K562 (cell line): ENCODE measurements around the gene HES5. TPM values are rescaled to one million over a fixed set of nuclear protein-coding genes. Genes with fewer than 3 reads are reported as not detected.

ENCODE experiments used
- CBX5 ChIP-seq: IDR thresholded peaks from 2 replicates; pipeline ENCODE4 v1.6.1; 2014; ENCODE audit warnings: low read depth, borderline replicate concordance
- DMBX1 ChIP-seq: fragments of 250-450 bp; sonication (Bioruptor Pico); IDR thresholded peaks from 2 replicates; pipeline ENCODE4 v1.8.0; 2022; ENCODE audit warnings: inconsistent platforms, mild to moderate bottlenecking, moderate library complexity, borderline replicate concordance
- GABPA ChIP-seq: fragments of 200-800 bp; sonication (Bioruptor generic); conservative IDR thresholded peaks from 2 replicates; pipeline ENCODE4 v1.6.1; 2016; ENCODE audit warnings: low read depth, missing genetic modification characterization, missing compliant biosample characterization
- NCOA1 ChIP-seq: fragments of 450-650 bp; IDR thresholded peaks from 2 replicates; pipeline ENCODE4 v1.6.1; 2016; ENCODE audit warnings: low read depth
- NFE2 ChIP-seq: IDR thresholded peaks from 2 replicates; pipeline ENCODE4 v1.6.1; 2014; ENCODE audit warnings: antibody characterized with exemption, low read depth
- NRF1 ChIP-seq, 2 experiments: fragments of 450-650 bp; IDR thresholded peaks in 1 of 2; conservative IDR thresholded peaks in 1 of 2; 2 replicates each; pipeline ENCODE4 v1.6.1; 2014; ENCODE audit warnings: mild to moderate bottlenecking in 2 of 2
- POLR2AphosphoS5 ChIP-seq: IDR thresholded peaks from 2 replicates; pipeline ENCODE4 v1.6.1; 2011; ENCODE audit warnings: mild to moderate bottlenecking, low read depth, low read length, moderate library complexity; ENCODE audit not compliant: control insufficient read depth, insufficient read depth
- PURB ChIP-seq: sonication (generic); formaldehyde crosslinking; IDR thresholded peaks from 2 replicates; pipeline ENCODE4 v1.9.0; 2021; ENCODE audit warnings: low read depth, mild to moderate bottlenecking, missing genetic modification reagents
- RBFOX2 ChIP-seq: fragments of 200-400 bp; formaldehyde crosslinking; IDR thresholded peaks from 2 replicates; pipeline ENCODE4 v1.6.1; 2017; ENCODE audit warnings: low read depth, mild to moderate bottlenecking, low read length, moderate library complexity
- RBM15 ChIP-seq: fragments of 200-400 bp; formaldehyde crosslinking; IDR thresholded peaks from 2 replicates; pipeline ENCODE4 v1.6.1; 2018; ENCODE audit warnings: mild to moderate bottlenecking, low read length, moderate library complexity; ENCODE audit not compliant: insufficient read depth
- TSC22D4 ChIP-seq: fragments of 450-650 bp; IDR thresholded peaks from 2 replicates; pipeline ENCODE4 v1.6.1; 2016; ENCODE audit warnings: missing genetic modification characterization, missing biosample characterization, control low read depth
- WHSC1 ChIP-seq: IDR thresholded peaks from one replicate; pipeline ENCODE4 v1.6.1; 2012; ENCODE audit warnings: low read length, control low read depth, inconsistent platforms
- ZBTB17 ChIP-seq: fragments of 450-650 bp; formaldehyde crosslinking; IDR thresholded peaks from 2 replicates; pipeline ENCODE4 v1.4.0; 2020; ENCODE audit warnings: mild to moderate bottlenecking
- ZNF583 ChIP-seq: fragments of 250-450 bp; sonication (Bioruptor Pico); IDR thresholded peaks from 2 replicates; pipeline ENCODE4 v1.4.0; 2020
- polyA plus RNA-seq, 8 experiments: library from polyadenylated mRNA; depleted of rRNA in 4 of 8; stranded (reverse) in 5 of 8; unstranded in 3 of 8; fragments of >200 nt; fragmentation: Nextera tagmentation in 2 of 8; fragmentation: Illumina TruSeq in 1 of 8; extraction: Ambion mirVana in 2 of 8; extraction: Trizol in 1 of 8; gene quantifications; 2 replicates each; pipeline versions ENCODE4 v1.2.1 to v1.2.3, GENCODE V29; 2011 to 2014; ENCODE audit warnings: inconsistent platforms in 1 of 8, missing spikeins in 1 of 8
- total RNA-seq, 7 experiments: library from RNA; depleted of rRNA in 6 of 7; stranded (reverse); fragments of >200 nt in 6 of 7; fragmentation: Illumina TruSeq in 2 of 7; extraction: Trizol in 2 of 7; gene quantifications; 2 replicates each; pipeline versions ENCODE4 v1.2.1 to v1.2.3, GENCODE V29; 2011 to 2021; ENCODE audit warnings: low replicate concordance in 1 of 7
- TF ChIP-seq, protein P1 (sequence below): fragments of 450-650 bp; formaldehyde crosslinking; IDR thresholded peaks from 2 replicates; pipeline ENCODE4 v1.4.0; 2020; ENCODE audit warnings: mild to moderate bottlenecking, moderate library complexity
- TF ChIP-seq, protein P2 (sequence below): fragments of 450-650 bp; IDR thresholded peaks from 2 replicates; pipeline ENCODE4 v1.6.1; 2018; ENCODE audit not compliant: partially characterized antibody
- TF ChIP-seq, protein P3 (sequence below): sonication (generic); formaldehyde crosslinking; IDR thresholded peaks from 2 replicates; pipeline ENCODE4 v1.8.1; 2022; ENCODE audit warnings: missing genetic modification reagents
- TF ChIP-seq, protein P4 (sequence below): sonication (generic); formaldehyde crosslinking; IDR thresholded peaks from 2 replicates; pipeline ENCODE4 v1.8.0; 2022; ENCODE audit warnings: mild to moderate bottlenecking, missing genetic modification reagents

Gene HES5
- total and polyA plus RNA-seq, 9 of the 15 experiments (the other 6 are each of a cell fraction or from before 2014, with no cell fraction given), result not detected

DNA sequence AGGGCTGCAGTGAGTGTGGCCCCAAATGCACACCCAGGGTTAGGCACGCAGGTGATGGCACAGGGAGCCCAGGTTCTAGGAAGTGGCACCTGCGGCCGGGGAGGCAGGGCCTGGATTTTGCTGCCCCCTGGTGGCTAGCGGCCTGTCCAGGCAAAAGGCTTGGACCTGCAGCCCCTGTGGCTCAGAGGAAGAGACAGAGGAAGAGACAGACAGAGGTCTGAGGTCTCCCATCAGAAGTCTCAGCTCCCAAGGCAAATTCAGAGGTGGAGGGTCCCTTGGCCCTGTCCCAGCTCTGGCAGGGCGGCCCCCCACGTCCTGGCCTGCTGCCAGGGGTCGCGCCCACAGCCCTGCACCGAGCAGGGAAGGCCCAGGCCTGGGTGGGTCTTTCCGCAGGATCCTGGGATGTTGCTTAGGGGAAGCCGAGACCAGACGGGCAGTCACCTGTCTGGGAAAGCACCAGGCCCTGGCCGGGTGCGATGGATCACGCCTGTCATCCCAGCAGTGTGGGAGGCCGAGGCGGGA lies 18.1 kb upstream of the HES5 start (continued):
- TF ChIP-seq, protein P1, sequence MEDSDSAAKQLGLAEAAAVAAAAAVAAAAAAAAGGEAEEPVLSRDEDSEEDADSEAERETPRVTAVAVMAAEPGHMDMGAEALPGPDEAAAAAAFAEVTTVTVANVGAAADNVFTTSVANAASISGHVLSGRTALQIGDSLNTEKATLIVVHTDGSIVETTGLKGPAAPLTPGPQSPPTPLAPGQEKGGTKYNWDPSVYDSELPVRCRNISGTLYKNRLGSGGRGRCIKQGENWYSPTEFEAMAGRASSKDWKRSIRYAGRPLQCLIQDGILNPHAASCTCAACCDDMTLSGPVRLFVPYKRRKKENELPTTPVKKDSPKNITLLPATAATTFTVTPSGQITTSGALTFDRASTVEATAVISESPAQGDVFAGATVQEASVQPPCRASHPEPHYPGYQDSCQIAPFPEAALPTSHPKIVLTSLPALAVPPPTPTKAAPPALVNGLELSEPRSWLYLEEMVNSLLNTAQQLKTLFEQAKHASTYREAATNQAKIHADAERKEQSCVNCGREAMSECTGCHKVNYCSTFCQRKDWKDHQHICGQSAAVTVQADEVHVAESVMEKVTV (CRISPR knock-in tag), result peak; percentile 78
- no peak for TF ChIP-seq GABPA (tag)
- TF ChIP-seq WHSC1, result no peak
- TF ChIP-seq, protein P2, sequence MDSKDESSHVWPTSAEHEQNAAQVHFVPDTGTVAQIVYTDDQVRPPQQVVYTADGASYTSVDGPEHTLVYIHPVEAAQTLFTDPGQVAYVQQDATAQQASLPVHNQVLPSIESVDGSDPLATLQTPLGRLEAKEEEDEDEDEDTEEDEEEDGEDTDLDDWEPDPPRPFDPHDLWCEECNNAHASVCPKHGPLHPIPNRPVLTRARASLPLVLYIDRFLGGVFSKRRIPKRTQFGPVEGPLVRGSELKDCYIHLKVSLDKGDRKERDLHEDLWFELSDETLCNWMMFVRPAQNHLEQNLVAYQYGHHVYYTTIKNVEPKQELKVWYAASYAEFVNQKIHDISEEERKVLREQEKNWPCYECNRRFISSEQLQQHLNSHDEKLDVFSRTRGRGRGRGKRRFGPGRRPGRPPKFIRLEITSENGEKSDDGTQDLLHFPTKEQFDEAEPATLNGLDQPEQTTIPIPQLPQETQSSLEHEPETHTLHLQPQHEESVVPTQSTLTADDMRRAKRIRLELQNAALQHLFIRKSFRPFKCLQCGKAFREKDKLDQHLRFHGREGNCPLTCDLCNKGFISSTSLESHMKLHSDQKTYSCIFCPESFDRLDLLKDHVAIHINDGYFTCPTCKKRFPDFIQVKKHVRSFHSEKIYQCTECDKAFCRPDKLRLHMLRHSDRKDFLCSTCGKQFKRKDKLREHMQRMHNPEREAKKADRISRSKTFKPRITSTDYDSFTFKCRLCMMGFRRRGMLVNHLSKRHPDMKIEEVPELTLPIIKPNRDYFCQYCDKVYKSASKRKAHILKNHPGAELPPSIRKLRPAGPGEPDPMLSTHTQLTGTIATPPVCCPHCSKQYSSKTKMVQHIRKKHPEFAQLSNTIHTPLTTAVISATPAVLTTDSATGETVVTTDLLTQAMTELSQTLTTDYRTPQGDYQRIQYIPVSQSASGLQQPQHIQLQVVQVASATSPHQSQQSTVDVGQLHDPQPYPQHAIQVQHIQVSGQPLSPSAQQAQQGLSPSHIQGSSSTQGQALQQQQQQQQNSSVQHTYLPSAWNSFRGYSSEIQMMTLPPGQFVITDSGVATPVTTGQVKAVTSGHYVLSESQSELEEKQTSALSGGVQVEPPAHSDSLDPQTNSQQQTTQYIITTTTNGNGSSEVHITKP, result no peak
- no peak; a peak in 1 of 4 replicates for TF ChIP-seq NRF1 (conservative IDR thresholded peaks at IDR 0.05 in 1 of 2, IDR thresholded peaks at IDR 0.05 in 1 of 2)
- no peak for TF ChIP-seq PURB (CRISPR knock-in tag)
- TF ChIP-seq DMBX1 (CRISPR knock-in tag), result 0 out of 2 replicates have a peak, but pooled peaks have one; percentile 57
- no peak for TF ChIP-seq TSC22D4 (tag)
- TF ChIP-seq ZNF583 (CRISPR knock-in tag), result no peak; the same call in 1 of the 2 replicates
- TF ChIP-seq, protein P3, sequence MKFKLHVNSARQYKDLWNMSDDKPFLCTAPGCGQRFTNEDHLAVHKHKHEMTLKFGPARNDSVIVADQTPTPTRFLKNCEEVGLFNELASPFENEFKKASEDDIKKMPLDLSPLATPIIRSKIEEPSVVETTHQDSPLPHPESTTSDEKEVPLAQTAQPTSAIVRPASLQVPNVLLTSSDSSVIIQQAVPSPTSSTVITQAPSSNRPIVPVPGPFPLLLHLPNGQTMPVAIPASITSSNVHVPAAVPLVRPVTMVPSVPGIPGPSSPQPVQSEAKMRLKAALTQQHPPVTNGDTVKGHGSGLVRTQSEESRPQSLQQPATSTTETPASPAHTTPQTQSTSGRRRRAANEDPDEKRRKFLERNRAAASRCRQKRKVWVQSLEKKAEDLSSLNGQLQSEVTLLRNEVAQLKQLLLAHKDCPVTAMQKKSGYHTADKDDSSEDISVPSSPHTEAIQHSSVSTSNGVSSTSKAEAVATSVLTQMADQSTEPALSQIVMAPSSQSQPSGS (CRISPR knock-in tag), result no peak
- TF ChIP-seq POLR2AphosphoS5, result no peak
- no peak; the same call in 1 of the 2 replicates for TF ChIP-seq ZBTB17 (CRISPR knock-in tag)
- TF ChIP-seq CBX5, result no peak
- no peak for TF ChIP-seq RBM15
- TF ChIP-seq, protein P4, sequence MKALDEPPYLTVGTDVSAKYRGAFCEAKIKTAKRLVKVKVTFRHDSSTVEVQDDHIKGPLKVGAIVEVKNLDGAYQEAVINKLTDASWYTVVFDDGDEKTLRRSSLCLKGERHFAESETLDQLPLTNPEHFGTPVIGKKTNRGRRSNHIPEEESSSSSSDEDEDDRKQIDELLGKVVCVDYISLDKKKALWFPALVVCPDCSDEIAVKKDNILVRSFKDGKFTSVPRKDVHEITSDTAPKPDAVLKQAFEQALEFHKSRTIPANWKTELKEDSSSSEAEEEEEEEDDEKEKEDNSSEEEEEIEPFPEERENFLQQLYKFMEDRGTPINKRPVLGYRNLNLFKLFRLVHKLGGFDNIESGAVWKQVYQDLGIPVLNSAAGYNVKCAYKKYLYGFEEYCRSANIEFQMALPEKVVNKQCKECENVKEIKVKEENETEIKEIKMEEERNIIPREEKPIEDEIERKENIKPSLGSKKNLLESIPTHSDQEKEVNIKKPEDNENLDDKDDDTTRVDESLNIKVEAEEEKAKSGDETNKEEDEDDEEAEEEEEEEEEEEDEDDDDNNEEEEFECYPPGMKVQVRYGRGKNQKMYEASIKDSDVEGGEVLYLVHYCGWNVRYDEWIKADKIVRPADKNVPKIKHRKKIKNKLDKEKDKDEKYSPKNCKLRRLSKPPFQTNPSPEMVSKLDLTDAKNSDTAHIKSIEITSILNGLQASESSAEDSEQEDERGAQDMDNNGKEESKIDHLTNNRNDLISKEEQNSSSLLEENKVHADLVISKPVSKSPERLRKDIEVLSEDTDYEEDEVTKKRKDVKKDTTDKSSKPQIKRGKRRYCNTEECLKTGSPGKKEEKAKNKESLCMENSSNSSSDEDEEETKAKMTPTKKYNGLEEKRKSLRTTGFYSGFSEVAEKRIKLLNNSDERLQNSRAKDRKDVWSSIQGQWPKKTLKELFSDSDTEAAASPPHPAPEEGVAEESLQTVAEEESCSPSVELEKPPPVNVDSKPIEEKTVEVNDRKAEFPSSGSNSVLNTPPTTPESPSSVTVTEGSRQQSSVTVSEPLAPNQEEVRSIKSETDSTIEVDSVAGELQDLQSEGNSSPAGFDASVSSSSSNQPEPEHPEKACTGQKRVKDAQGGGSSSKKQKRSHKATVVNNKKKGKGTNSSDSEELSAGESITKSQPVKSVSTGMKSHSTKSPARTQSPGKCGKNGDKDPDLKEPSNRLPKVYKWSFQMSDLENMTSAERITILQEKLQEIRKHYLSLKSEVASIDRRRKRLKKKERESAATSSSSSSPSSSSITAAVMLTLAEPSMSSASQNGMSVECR, result no peak
- 0 out of 2 replicates have a peak, but pooled peaks have one; percentile 1 for TF ChIP-seq RBFOX2
- no peak for TF ChIP-seq NCOA1
- no peak for TF ChIP-seq NFE2
